ENCODE results near the gene AIRE. TPM values are rescaled to one million over a fixed set of nuclear protein-coding genes. Genes with fewer than 3 reads are reported as not detected.

The AIRE gene
- total and polyA plus RNA-seq, 2 donors from 2014 or later = 0.09 to 0.25 TPM

GRCh38 chr21:44326272-44326647, 40.6 kb downstream of the AIRE start:
- H3K36me3 ChIP-seq (ENCODE audit: control insufficient read depth in 2 of 3, insufficient read depth in 3 of 3, low read length in 3 of 3) = peaks cover 0 to 21% (median 10%) of the 10 kb centered on the region in 3 donors
- intact Hi-C loops (cut with DNase I) = no loop called here
- no peak for FAIRE-seq

GRCh38 chr21:44326716-44327602, 41.3 kb downstream of the AIRE start:
- no peak for TF ChIP-seq CTCF (IDR thresholded peaks at IDR 0.05; ENCODE audit: borderline replicate concordance, extremely low read depth, insufficient read depth)
- Histone ChIP-seq H3K9me3 (ENCODE audit: control insufficient read depth in 2 of 3, insufficient read depth in 1 of 3, low read length in 3 of 3) (no peaks in the 10 kb centered on the region), H3K36me3 (ENCODE audit: control insufficient read depth in 2 of 3, insufficient read depth in 3 of 3, low read length in 3 of 3) (peaks cover 0 to 21% (median 7%) of the 10 kb centered on the region in 3 donors), H3K9ac (ENCODE audit: low read length in 3 of 3) (no peak overlapping the region), H3K4me3 (ENCODE audit: low read length in 3 of 3) (no peak overlapping the region), H3K4me1 (ENCODE audit: control insufficient read depth in 2 of 3, insufficient read depth in 2 of 3, low read depth in 1 of 3, low read length in 3 of 3) (peaks cover 0 to 2% (median 0%) of the 10 kb centered on the region in 3 donors), H3K27me3 (ENCODE audit: control insufficient read depth, insufficient read depth, low read length) (no peaks in the 10 kb centered on the region), H3K27ac (ENCODE audit: low read depth in 2 of 2, low read length in 2 of 2) (no peak overlapping the region)
- intact Hi-C loops (cut with DNase I) = no loop called here
- no peak for DNase-seq
- FAIRE-seq = no peak

More at GRCh38 chr21:44326272-44326647, 40.6 kb downstream of the AIRE start:
- H3K4me1 ChIP-seq (ENCODE audit: control insufficient read depth in 2 of 3, insufficient read depth in 2 of 3, low read depth in 1 of 3, low read length in 3 of 3) = peaks cover 0 to 2% (median 0%) of the 10 kb centered on the region in 3 donors
- no peaks in the 10 kb centered on the region for H3K27me3 ChIP-seq (ENCODE audit: control insufficient read depth, insufficient read depth, low read length)
- TF ChIP-seq CTCF (IDR thresholded peaks at IDR 0.05; ENCODE audit: borderline replicate concordance, extremely low read depth, insufficient read depth) = no peak
- no peaks in the 10 kb centered on the region for H3K9me3 ChIP-seq (ENCODE audit: control insufficient read depth in 2 of 3, insufficient read depth in 1 of 3, low read length in 3 of 3)
- H3K9ac ChIP-seq (ENCODE audit: low read length in 3 of 3) = no peak overlapping the region
- H3K27ac ChIP-seq (ENCODE audit: low read depth in 2 of 2, low read length in 2 of 2) = no peak overlapping the region
- H3K4me3 ChIP-seq (ENCODE audit: low read length in 3 of 3) = no peak overlapping the region
- no peak for DNase-seq

GRCh38 chr21:44327603-44327974, 41.9 kb downstream of the AIRE start:
- Histone ChIP-seq H3K27ac (ENCODE audit: low read depth in 2 of 2, low read length in 2 of 2) (no peak overlapping the region), H3K4me1 (ENCODE audit: control insufficient read depth in 2 of 3, insufficient read depth in 2 of 3, low read depth in 1 of 3, low read length in 3 of 3) (peaks cover 0 to 2% (median 0%) of the 10 kb centered on the region in 3 donors), H3K9me3 (ENCODE audit: control insufficient read depth in 2 of 3, insufficient read depth in 1 of 3, low read length in 3 of 3) (no peaks in the 10 kb centered on the region), H3K36me3 (ENCODE audit: control insufficient read depth in 2 of 3, insufficient read depth in 3 of 3, low read length in 3 of 3) (peaks cover 0 to 17% (median 5%) of the 10 kb centered on the region in 3 donors), H3K4me3 (ENCODE audit: low read length in 3 of 3) (no peak overlapping the region), H3K27me3 (ENCODE audit: control insufficient read depth, insufficient read depth, low read length) (no peaks in the 10 kb centered on the region), H3K9ac (ENCODE audit: low read length in 3 of 3) (no peak overlapping the region)
- no peak for TF ChIP-seq CTCF (IDR thresholded peaks at IDR 0.05; ENCODE audit: borderline replicate concordance, extremely low read depth, insufficient read depth)
- no peak for DNase-seq
- no peak for FAIRE-seq
- intact Hi-C loops (cut with DNase I) = no loop called here
